ENCODE data around the gene POLR2E. TPM values are rescaled to one million over a fixed set of nuclear protein-coding genes. Genes with fewer than 3 reads are reported as not detected.

Gene POLR2E
- total and polyA plus RNA-seq, 2 of the 8 experiments (the other 6 are each of a cell fraction or from before 2014, with no cell fraction given): 281 to 381 TPM

GRCh38 chr19:1066748-1067340 is 28.3 kb downstream of the POLR2E start, which contains the start of gene ARHGAP45:
Gene ARHGAP45 (plus strand): TSS chr19:1067167. CDS start chr19:1067406, 239 bp downstream.
- peak within 1 kb of the TSS; percentile 24 to 68 (median 30) for H3K4me3 ChIP-seq (ENCODE audit: extremely low read depth in 1 of 4, insufficient read depth in 2 of 4, low read depth in 3 of 4, low read length in 4 of 4)
- H4K20me1 ChIP-seq (replicated peaks in 1 of 2; ENCODE audit: control insufficient read depth in 1 of 2, insufficient read depth in 2 of 2, low read length in 2 of 2): peaks cover 0 to 7% of the 10 kb centered on the region in 2 experiments
- WGBS, 2 experiments (ENCODE audit: extremely low coverage in 1 of 2, insufficient coverage in 1 of 2, insufficient read length in 1 of 2, insufficient replicate concordance in 2 of 2, low coverage in 1 of 2, low lambda C conversion rate in 2 of 2, missing lambda C conversion rate in 1 of 2): 4% methylated on average over 38 of the region's 61 CpGs; no CpG with 5 or more reads in 1 of the 2 experiments
- DNase-seq (ENCODE audit: low read depth in 1 of 2, low spot score in 2 of 2) (peak in 1 of 2 experiments; percentile 79), FAIRE-seq (no peak)
- H2AFZ ChIP-seq (ENCODE audit: low read length): no peak within 1 kb of the TSS
- no peak within 1 kb of the TSS for H4K5ac ChIP-seq (ENCODE audit: insufficient read length, low read depth, low read length)
- no peak within 1 kb of the TSS for H2BK20ac ChIP-seq (ENCODE audit: low read length)
- H3K36me3 ChIP-seq (ENCODE audit: control insufficient read depth in 2 of 4, insufficient read depth in 4 of 4, low read length in 3 of 4): no peaks in the 10 kb centered on the region
- 0 out of 2 replicates have a peak within 1 kb of the TSS, but pooled peaks have one; percentile 84 for H2BK12ac ChIP-seq (ENCODE audit: low read depth, low read length)
- H3K23me2 ChIP-seq (ENCODE audit: low read depth, low read length): peaks cover 14% of the 10 kb centered on the region; the same call in 1 of the 2 replicates
- H3K9ac ChIP-seq (replicated peaks in 1 of 4; ENCODE audit: extremely low read depth in 1 of 4, low read depth in 3 of 4, low read length in 3 of 4): no peak within 1 kb of the TSS
- peak within 1 kb of the TSS; percentile 60; the same call in 1 of the 2 replicates for H2BK5ac ChIP-seq (ENCODE audit: low read depth, low read length)
- H2BK120ac ChIP-seq (replicated peaks; ENCODE audit: low read depth, low read length): no peak within 1 kb of the TSS
- no peaks in the 10 kb centered on the region for H3K79me1 ChIP-seq (ENCODE audit: low read depth, low read length)
- peaks cover 0 to 30% (median 21%) of the 10 kb centered on the region in 4 experiments; a peak in 6 of 7 replicates for H3K4me1 ChIP-seq (replicated peaks in 1 of 4; ENCODE audit: control insufficient read depth in 3 of 4, insufficient read depth in 4 of 4, low read length in 3 of 4)
- no peaks in the 10 kb centered on the region for H3K79me2 ChIP-seq (ENCODE audit: control insufficient read depth in 1 of 2, insufficient read depth in 2 of 2, low read length in 2 of 2)
- peak within 1 kb of the TSS; percentile 85 for H4K91ac ChIP-seq (replicated peaks; ENCODE audit: insufficient read length, low read length)
- ChIA-PET CTCF (ENCODE audit: partially characterized antibody) (interaction anchor here (0.8 to 5.2 kb wide), 11 partner anchors 9 to 174 kb away, joined by 3 to 54 read pairs (median 4); partner anchors contain the start of genes ABCA7, ATP5F1D and GRIN3B), POLR2A (ENCODE audit: partially characterized antibody) (interaction anchor here (0.7 to 6.9 kb wide), 16 partner anchors 9 to 202 kb away, joined by 3 to 97 read pairs (median 5); partner anchors contain the start of genes ABCA7, CIRBP, CNN2 and RNU6-2)
- H3K14ac ChIP-seq (ENCODE audit: insufficient read length): no peak within 1 kb of the TSS
- no peak within 1 kb of the TSS for H3K56ac ChIP-seq (replicated peaks; ENCODE audit: insufficient read length, low read depth, low read length)
- no peak within 1 kb of the TSS for H3K27ac ChIP-seq (ENCODE audit: low read depth, low read length)
- peak within 1 kb of the TSS; percentile 67 for H3K4ac ChIP-seq (replicated peaks; ENCODE audit: insufficient read length, low read depth, low read length)
- peak within 1 kb of the TSS; percentile 61; the same call in 1 of the 2 replicates for H2BK15ac ChIP-seq (ENCODE audit: low read length)
- H3K4me2 ChIP-seq (ENCODE audit: insufficient read depth in 1 of 2, low read depth in 2 of 2, low read length in 2 of 2): peak within 1 kb of the TSS; percentile 35 to 74
- H3K27me3 ChIP-seq (replicated peaks in 1 of 4; ENCODE audit: control insufficient read depth in 3 of 4, extremely low read depth in 1 of 4, insufficient read depth in 3 of 4, low read length in 3 of 4): peaks cover 0 to 30% (median 20%) of the 10 kb centered on the region in 4 experiments; a peak in 5 of 7 replicates
- peak within 1 kb of the TSS; percentile 80 for H4K8ac ChIP-seq (ENCODE audit: extremely low read depth, insufficient read depth, low read length)
- H3K23ac ChIP-seq (ENCODE audit: insufficient read length): no peak within 1 kb of the TSS
- no peak within 1 kb of the TSS for H2AK5ac ChIP-seq (ENCODE audit: low read depth, low read length)
- peak within 1 kb of the TSS; percentile 60; the same call in 1 of the 2 replicates for H3K18ac ChIP-seq (ENCODE audit: extremely low read depth, low read length)
- peaks cover 0 to 15% of the 10 kb centered on the region in 2 experiments; a peak in 2 of 4 replicates for H3K9me3 ChIP-seq (ENCODE audit: insufficient read depth in 2 of 2, low read depth in 1 of 2, low read length in 1 of 2)
- TF ChIP-seq USF2 (IDR thresholded peaks at IDR 0.05; ENCODE audit: low read length): peak; percentile 55
- TF ChIP-seq POLR2AphosphoS5 (IDR thresholded peaks at IDR 0.05; ENCODE audit: low read depth, low read length): no peak
- TF ChIP-seq SIRT6 (IDR thresholded peaks at IDR 0.05; ENCODE audit: low read length): no peak
- TF ChIP-seq KDM1A (IDR thresholded peaks at IDR 0.05; ENCODE audit: borderline replicate concordance, low read length): peak; percentile 64; the same call in 1 of the 2 replicates
- no peak for TF ChIP-seq SUZ12 (IDR thresholded peaks at IDR 0.05; ENCODE audit: low read length)
- no peak for TF ChIP-seq CTCF (IDR thresholded peaks at IDR 0.05; ENCODE audit: control extremely low read depth in 1 of 3, insufficient read depth in 1 of 3, low read depth in 1 of 3, low read length in 3 of 3)
- TF ChIP-seq E2F6 (IDR thresholded peaks at IDR 0.05): 0 out of 2 replicates have a peak, but pooled peaks have one; percentile 10
